Lung (tissue), 12 donors: ENCODE data around the gene HBM. TPM values are rescaled to one million over a fixed set of nuclear protein-coding genes. Genes with fewer than 3 reads are reported as not detected.

ENCODE experiments used
- ATAC-seq: fragments of 200-7000 bp; cut with Tn5 transposase; one replicate; pipeline ENCODE4 v1.9.1; 2020; ENCODE audit warnings: moderate number of reproducible peaks; ENCODE audit not compliant: insufficient read depth, low FRiP score
- DNase-seq, 3 donors: peaks; one replicate each; pipeline ENCODE4 v3.0.0-alpha.2; 2013 to 2017
- H3K27ac ChIP-seq, 2 donors: one replicate each; pipeline ENCODE4 v1.5.1; 2013; ENCODE audit warnings: mild to moderate bottlenecking in 2 of 2, moderate library complexity in 2 of 2, control low read depth in 1 of 2, inconsistent platforms in 1 of 2, low read depth in 1 of 2, low read length in 1 of 2
- H3K27me3 ChIP-seq, 3 donors: one replicate each; pipeline ENCODE4 v1.5.1; 2013; ENCODE audit warnings: low read length in 2 of 3; ENCODE audit not compliant: control insufficient read depth in 3 of 3, insufficient read depth in 3 of 3
- H3K36me3 ChIP-seq, 4 donors: one replicate each; pipeline ENCODE4 v1.5.1; 2013; ENCODE audit warnings: low read length in 4 of 4, mild to moderate bottlenecking in 1 of 4, moderate library complexity in 1 of 4; ENCODE audit not compliant: control insufficient read depth in 4 of 4, insufficient read depth in 4 of 4
- H3K4me1 ChIP-seq, 5 donors: one replicate each; pipeline ENCODE4 v1.5.1; 2013; ENCODE audit warnings: low read length in 5 of 5, mild to moderate bottlenecking in 2 of 5, moderate library complexity in 1 of 5; ENCODE audit not compliant: control insufficient read depth in 5 of 5, insufficient read depth in 5 of 5
- H3K4me3 ChIP-seq: one replicate; pipeline ENCODE4 v1.5.1; 2013; ENCODE audit warnings: mild to moderate bottlenecking, control low read depth, moderate library complexity
- H3K9ac ChIP-seq, 2 donors: one replicate each; pipeline ENCODE4 v1.5.1; 2013; ENCODE audit warnings: low read length in 2 of 2, control low read depth in 1 of 2; ENCODE audit not compliant: insufficient read depth in 1 of 2
- H3K9me3 ChIP-seq, 4 donors: one replicate each; pipeline ENCODE4 v1.5.1; 2013; ENCODE audit warnings: low read length in 3 of 4, mild to moderate bottlenecking in 1 of 4, moderate library complexity in 1 of 4; ENCODE audit not compliant: control insufficient read depth in 4 of 4, insufficient read depth in 3 of 4
- WGBS, 2 donors: extraction: QIAGEN DNeasy Blood & Tissue Kit; methylation state at CpG; one replicate each; pipeline ENCODE4 v1.1.7; 2013; 5-methylcytosine and 5-hydroxymethylcytosine counted together
- polyA plus RNA-seq, 2 donors: library from polyadenylated mRNA; stranded (reverse); fragments of 200-250 nt; gene quantifications; one replicate each; pipeline ENCODE4 v1.2.1, GENCODE V29; 2013
- total RNA-seq, 2 donors: library from RNA; depleted of rRNA in 1 of 2; stranded (reverse); fragments of >200 nt in 1 of 2; gene quantifications; one replicate each; pipeline ENCODE4 v1.2.1, GENCODE V29; 2014 to 2021
- TF ChIP-seq, protein P1 (sequence below): IDR thresholded peaks from 2 replicates; pipeline ENCODE4 v1.5.1; 2012; ENCODE audit warnings: mild to moderate bottlenecking; ENCODE audit errors: control extremely low read depth, extremely low read depth
- donor health status: control.
- donor health status: control.
- donor health status: Bipolar disorder and iron deficiency.
- donor health status: healthy.
- donor health status: DM: yes; HTN: yes; CAD: no.

The HBM gene
- total and polyA plus RNA-seq, 4 donors, result 0.61 to 45.7 (median 0.73) TPM; not detected in 1

DNA sequence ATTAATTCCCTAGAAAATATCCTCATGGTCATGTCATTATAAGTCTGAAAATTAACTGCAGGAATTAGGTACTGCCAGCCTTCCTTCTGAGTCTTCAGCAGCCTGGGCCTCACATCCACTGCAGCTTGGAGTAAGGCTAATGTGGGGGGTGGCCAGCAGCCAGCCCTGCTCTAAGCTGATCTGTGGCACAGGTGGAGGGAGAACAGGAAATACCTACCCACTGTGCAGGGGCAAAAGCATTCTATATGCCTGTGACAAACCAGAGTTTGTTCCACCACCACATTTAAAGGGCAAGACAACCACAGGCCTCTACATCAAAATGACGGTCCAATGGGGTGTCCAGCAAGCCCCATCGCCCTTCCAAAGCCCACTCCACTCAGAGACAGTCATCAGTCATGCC is 36.7 kb upstream of the HBM start:
- no peak for ATAC-seq
- TF ChIP-seq, protein P1, sequence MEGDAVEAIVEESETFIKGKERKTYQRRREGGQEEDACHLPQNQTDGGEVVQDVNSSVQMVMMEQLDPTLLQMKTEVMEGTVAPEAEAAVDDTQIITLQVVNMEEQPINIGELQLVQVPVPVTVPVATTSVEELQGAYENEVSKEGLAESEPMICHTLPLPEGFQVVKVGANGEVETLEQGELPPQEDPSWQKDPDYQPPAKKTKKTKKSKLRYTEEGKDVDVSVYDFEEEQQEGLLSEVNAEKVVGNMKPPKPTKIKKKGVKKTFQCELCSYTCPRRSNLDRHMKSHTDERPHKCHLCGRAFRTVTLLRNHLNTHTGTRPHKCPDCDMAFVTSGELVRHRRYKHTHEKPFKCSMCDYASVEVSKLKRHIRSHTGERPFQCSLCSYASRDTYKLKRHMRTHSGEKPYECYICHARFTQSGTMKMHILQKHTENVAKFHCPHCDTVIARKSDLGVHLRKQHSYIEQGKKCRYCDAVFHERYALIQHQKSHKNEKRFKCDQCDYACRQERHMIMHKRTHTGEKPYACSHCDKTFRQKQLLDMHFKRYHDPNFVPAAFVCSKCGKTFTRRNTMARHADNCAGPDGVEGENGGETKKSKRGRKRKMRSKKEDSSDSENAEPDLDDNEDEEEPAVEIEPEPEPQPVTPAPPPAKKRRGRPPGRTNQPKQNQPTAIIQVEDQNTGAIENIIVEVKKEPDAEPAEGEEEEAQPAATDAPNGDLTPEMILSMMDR, result no peak

DNA sequence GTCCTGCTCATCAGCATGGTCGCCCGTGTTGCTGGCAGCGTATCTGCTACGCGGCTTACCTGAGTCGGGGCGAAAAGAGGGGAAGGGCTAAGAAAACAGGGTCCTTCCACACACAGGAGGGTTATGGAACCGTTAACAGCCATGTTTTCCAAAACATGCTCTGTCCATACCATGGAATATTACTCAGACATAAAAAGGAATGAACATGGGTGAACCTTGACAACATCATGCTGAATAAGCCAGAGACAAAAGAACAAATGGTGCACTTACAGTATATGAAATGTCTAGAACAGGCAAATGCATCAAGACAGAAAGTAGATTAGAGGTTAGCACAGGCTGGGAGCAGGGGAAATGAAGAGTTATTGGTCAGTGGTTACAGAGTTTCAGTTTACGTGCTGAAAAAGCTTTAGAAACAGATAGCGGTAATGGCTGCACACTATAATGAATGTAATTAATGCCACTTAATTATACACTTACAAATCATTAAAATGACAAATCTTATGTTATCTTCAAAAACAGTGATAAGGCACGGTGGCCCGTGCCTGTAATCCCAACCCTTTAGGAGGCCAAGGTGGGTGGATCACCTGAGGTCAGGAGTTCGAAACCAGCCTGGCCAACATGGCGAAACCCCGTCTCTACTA is 35.1 kb upstream of the HBM start:
- TF ChIP-seq, protein P1, result no peak
- H3K36me3 ChIP-seq, result no peaks in the 10 kb centered on the region
- no peaks in the 10 kb centered on the region for H3K9me3 ChIP-seq
- H3K9ac ChIP-seq, result no peak overlapping the region
- H3K4me3 ChIP-seq, result no peak overlapping the region
- H3K27me3 ChIP-seq, result no peaks in the 10 kb centered on the region
- DNase-seq (no peak), ATAC-seq (no peak)
- 94 to 97% methylated on average over 15 of the region's 15 CpGs for WGBS, 2 donors
- no peaks in the 10 kb centered on the region for H3K4me1 ChIP-seq
- H3K27ac ChIP-seq, result no peak overlapping the region

More for the DNA sequence above, 36.7 kb upstream of the HBM start:
- WGBS, 2 donors, result 91 to 92% methylated on average over 2 of the region's 2 CpGs
- H3K4me1 ChIP-seq, result no peaks in the 10 kb centered on the region
- DNase-seq, result no peak
- H3K27me3 ChIP-seq, result no peaks in the 10 kb centered on the region
- no peak overlapping the region for H3K9ac ChIP-seq
- no peak overlapping the region for H3K27ac ChIP-seq
- H3K9me3 ChIP-seq, result no peaks in the 10 kb centered on the region
- H3K4me3 ChIP-seq, result no peak overlapping the region
- H3K36me3 ChIP-seq, result peaks cover 0 to 4% (median 0%) of the 10 kb centered on the region in 4 donors

DNA sequence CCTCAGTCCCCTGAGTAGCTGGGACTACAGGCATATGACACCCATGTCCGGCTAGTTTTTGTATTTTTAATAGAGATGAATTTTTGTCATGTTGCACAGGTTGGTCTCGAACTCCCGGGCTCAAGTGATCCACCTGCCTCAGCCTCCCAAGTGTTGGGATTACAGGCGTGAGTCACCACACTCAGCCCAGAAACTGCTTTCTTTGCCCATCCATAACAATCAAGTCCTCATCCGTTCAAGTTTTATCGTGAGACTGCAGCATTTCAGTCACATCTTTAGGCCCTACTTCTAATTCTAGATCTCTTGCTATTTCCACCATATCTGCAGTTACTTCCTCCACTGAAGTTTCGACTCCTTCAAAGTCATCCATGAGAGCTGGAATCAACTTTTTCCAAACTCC is 33.7 kb upstream of the HBM start:
- no peak for ATAC-seq
- no peaks in the 10 kb centered on the region for H3K4me1 ChIP-seq

More for the DNA sequence above, 33.7 kb upstream of the HBM start:
- no peaks in the 10 kb centered on the region for H3K9me3 ChIP-seq
- no peak for DNase-seq
- TF ChIP-seq, protein P1, result no peak
- WGBS, 2 donors, result 94 to 95% methylated on average over 7 of the region's 7 CpGs
- no peaks in the 10 kb centered on the region for H3K36me3 ChIP-seq
- H3K27me3 ChIP-seq, result no peaks in the 10 kb centered on the region
- H3K4me3 ChIP-seq, result no peak overlapping the region
- H3K9ac ChIP-seq, result no peak overlapping the region
- no peak overlapping the region for H3K27ac ChIP-seq
